ENCODE measurements around the gene TSC22D3.
"Not testable (repeated sequence)": the region's sequence is repeated elsewhere in the genome, so short reads cannot be mapped to it uniquely, and the experiment has no call there.

The TSC22D3 gene

DNA sequence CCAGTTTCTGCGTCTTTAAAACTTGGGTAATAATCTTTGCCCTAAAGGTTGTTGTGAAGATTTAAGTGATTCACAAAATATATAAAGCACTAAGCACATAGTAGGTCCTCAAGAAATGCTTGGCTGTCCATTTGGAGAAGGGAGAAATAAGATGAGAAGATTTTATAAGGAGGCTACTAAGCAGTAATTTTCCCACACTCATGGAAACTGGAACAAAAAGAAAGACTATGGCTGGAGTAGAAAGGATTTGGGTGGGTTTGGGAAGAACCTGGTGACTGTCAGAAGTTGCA, 100.3 kb downstream of the TSC22D3 start:
- H3K4me3 ChIP-seq (ENCODE audit: low read length): no peak overlapping the region
- DNase-seq (ENCODE audit: low read depth): no peak
- TF ChIP-seq, protein P1, sequence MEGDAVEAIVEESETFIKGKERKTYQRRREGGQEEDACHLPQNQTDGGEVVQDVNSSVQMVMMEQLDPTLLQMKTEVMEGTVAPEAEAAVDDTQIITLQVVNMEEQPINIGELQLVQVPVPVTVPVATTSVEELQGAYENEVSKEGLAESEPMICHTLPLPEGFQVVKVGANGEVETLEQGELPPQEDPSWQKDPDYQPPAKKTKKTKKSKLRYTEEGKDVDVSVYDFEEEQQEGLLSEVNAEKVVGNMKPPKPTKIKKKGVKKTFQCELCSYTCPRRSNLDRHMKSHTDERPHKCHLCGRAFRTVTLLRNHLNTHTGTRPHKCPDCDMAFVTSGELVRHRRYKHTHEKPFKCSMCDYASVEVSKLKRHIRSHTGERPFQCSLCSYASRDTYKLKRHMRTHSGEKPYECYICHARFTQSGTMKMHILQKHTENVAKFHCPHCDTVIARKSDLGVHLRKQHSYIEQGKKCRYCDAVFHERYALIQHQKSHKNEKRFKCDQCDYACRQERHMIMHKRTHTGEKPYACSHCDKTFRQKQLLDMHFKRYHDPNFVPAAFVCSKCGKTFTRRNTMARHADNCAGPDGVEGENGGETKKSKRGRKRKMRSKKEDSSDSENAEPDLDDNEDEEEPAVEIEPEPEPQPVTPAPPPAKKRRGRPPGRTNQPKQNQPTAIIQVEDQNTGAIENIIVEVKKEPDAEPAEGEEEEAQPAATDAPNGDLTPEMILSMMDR (conservative IDR thresholded peaks at IDR 0.05; ENCODE audit: low read depth, low read length): no peak

DNA sequence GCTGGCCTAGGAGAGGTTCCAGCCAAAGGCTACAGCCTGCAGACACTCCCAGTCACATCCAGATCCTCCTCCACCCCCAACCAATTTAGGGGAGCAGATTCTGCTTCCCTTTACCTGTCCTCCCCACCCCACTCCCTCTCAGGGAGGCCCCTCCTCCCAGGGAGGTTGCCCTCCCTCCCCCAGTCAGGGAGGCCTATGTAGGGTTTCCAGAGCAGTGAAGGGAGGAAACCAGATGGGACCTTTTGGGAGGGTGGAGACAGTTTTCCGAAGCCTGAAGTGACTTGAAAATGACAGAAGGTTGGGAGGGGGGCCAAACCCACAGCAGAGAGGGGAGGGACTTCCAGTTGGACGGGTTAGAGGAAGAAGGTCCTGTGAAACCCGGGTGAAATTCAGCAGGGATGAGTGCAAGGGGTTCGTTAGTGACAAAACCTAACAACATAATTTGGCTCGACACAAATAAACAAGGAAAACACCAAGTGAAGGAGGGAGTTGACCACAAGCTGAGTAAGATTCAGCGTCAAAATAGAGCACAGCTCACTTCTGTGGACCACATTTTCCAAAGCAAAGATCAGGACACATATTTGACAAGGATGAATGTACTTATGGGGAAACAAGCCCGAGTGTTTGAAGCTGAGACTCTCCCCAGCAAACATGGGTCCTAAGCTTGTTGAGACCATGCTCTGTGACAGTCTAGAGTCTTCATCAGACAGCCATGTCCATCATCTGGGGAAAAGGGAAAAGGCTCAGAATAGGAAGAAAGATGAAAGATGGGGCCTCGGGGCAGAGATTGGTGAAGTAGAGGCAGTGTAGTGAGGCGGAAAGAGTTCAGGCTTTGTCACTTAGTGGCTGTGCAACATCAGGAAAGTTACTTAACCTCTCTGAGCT, 100.9 kb downstream of the TSC22D3 start:
- TF ChIP-seq, protein P1 (conservative IDR thresholded peaks at IDR 0.05; ENCODE audit: low read depth, low read length): no peak
- DNase-seq (ENCODE audit: low read depth): no peak
- H3K4me3 ChIP-seq (ENCODE audit: low read length): no peak overlapping the region

DNA sequence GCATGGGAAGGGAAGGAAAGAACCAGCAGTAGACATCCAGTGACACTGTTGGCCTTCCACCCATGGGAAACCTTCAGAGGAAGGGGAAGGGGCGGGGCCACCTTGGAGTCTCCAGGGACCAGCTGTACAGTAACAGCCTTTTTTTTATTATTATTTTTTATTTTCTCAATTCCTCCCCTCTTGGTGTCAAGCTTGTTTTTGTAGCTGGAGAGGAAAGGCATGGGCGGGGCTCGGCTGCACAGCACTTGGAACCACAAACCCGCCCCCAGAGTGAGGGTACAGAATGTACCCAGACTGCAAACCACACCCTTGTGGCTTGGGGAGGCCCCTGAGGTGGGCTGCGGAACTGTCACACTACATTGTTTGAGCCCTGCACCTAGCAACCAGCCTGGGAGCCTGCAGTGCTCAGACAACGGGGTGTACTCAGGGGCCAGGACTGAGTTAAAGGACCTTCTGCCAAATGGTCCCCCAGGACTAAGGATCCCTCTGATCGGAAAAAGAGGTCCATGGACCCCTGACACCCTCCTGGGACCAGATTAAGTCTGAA, 101.6 kb downstream of the TSC22D3 start:
- TF ChIP-seq, protein P1 (conservative IDR thresholded peaks at IDR 0.05; ENCODE audit: low read depth, low read length): no peak
- no peak overlapping the region for H3K4me3 ChIP-seq (ENCODE audit: low read length)
- DNase-seq (ENCODE audit: low read depth): no peak

DNA sequence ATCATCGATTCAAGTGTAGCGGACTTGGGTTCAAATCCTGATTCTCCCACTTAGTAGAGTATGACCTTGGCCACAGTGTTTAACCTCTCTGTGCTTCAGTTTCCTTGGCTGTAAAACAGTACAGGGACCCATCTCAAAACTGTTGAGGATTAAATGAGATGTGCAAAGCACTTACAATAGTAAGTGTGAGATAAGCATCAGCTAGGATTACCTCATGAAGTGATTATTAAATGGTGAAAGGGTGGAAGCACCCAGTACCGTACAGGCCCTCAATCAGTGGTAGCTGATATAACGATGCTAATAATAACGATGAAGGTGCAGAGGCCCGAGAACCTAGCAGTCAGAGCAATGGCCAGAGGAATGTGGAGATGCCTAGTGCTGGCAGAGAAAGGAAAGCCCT, 102.2 kb downstream of the TSC22D3 start:
- H3K4me3 ChIP-seq (ENCODE audit: low read length): no peak overlapping the region
- TF ChIP-seq, protein P1 (conservative IDR thresholded peaks at IDR 0.05; ENCODE audit: low read depth, low read length): no peak
- DNase-seq (ENCODE audit: low read depth): no peak

- TF ChIP-seq, protein P1 (conservative IDR thresholded peaks at IDR 0.05; ENCODE audit: low read depth, low read length): peak; percentile 75
- H3K4me3 ChIP-seq (ENCODE audit: low read length): no peak overlapping the region
- DNase-seq (ENCODE audit: low read depth): no peak
These were observed 102.6 kb downstream of the TSC22D3 start for GRCh38 chrX:107672955-107673378.

- H3K4me3 ChIP-seq (ENCODE audit: low read length); DNase-seq (ENCODE audit: low read depth): not testable (repeated sequence)
These were observed 104.3 kb downstream of the TSC22D3 start for GRCh38 chrX:107671256-107671655.

DNA sequence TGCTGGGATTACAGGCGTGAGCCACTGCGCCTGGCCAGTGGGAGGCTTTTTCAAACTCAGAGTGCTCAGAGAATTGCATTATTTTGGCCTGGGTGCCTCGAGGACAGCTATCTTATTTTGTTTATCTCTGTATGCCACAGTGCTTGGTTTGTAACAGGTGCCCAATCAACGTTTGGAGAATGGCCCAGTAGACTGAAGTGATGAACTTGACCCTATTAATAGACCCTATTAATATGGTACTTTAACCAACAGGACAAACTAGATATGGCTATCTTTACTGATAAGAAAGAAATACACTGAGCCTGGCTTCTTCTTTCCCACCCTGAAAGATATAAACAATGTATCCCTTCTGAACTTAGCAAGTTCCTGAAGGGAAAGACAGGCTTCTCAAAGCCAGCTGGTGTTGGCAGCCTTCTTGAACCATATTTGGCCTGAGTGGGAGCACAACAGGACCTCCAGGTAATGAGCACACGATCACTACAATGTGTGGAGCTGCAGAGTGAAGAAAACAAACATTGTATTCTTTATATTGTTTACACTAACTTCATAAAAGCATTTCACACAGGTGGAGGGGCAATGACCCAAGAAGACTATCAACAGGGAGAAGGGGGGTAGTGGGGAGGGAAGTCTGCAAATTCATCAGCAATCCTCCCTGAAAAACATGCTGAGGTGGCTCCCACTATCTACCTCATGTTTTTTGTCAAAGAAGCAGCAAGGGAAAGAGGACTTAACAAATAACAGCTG, 105.5 kb downstream of the TSC22D3 start:
- no peak overlapping the region for H3K4me3 ChIP-seq (ENCODE audit: low read length)
- TF ChIP-seq, protein P1 (conservative IDR thresholded peaks at IDR 0.05; ENCODE audit: low read depth, low read length): no peak
- DNase-seq (ENCODE audit: low read depth): no peak

Measured in retinal pigment epithelial cell (primary cell).